Measurements from ENCODE around the gene UNC119B.

UNC119B gene

DNA sequence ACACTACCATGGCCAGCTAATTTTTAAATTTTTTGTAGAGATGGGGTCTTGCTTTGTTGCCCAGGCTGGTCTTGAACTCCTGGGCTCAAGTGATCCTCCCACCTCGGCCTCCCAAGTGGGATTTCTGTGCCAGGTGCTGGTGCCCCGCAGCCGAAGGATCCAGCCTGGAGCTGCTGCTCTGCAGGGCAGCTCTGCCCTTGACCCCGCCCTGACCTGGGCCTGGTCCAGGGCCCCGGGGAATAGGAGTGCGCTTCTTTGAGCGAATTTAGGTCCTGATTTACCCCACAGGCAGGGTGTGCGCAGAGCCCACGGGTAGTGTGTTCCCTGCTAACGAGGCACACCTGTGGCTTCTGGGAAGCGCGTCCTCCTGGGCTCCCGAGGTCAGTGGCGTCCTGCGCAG lies 30.6 kb downstream of the UNC119B start:
- CTCF ChIA-PET, result no interaction called here
- H3K27ac ChIP-seq, result no peak overlapping the region
- POLR2A ChIA-PET (ENCODE audit: low non-redundant PET), result no interaction called here
- DNase-seq (ENCODE audit: low spot score), result no peak
- TF ChIP-seq, protein P1, sequence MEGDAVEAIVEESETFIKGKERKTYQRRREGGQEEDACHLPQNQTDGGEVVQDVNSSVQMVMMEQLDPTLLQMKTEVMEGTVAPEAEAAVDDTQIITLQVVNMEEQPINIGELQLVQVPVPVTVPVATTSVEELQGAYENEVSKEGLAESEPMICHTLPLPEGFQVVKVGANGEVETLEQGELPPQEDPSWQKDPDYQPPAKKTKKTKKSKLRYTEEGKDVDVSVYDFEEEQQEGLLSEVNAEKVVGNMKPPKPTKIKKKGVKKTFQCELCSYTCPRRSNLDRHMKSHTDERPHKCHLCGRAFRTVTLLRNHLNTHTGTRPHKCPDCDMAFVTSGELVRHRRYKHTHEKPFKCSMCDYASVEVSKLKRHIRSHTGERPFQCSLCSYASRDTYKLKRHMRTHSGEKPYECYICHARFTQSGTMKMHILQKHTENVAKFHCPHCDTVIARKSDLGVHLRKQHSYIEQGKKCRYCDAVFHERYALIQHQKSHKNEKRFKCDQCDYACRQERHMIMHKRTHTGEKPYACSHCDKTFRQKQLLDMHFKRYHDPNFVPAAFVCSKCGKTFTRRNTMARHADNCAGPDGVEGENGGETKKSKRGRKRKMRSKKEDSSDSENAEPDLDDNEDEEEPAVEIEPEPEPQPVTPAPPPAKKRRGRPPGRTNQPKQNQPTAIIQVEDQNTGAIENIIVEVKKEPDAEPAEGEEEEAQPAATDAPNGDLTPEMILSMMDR (conservative IDR thresholded peaks at IDR 0.05; ENCODE audit: low read depth), result no peak

DNA sequence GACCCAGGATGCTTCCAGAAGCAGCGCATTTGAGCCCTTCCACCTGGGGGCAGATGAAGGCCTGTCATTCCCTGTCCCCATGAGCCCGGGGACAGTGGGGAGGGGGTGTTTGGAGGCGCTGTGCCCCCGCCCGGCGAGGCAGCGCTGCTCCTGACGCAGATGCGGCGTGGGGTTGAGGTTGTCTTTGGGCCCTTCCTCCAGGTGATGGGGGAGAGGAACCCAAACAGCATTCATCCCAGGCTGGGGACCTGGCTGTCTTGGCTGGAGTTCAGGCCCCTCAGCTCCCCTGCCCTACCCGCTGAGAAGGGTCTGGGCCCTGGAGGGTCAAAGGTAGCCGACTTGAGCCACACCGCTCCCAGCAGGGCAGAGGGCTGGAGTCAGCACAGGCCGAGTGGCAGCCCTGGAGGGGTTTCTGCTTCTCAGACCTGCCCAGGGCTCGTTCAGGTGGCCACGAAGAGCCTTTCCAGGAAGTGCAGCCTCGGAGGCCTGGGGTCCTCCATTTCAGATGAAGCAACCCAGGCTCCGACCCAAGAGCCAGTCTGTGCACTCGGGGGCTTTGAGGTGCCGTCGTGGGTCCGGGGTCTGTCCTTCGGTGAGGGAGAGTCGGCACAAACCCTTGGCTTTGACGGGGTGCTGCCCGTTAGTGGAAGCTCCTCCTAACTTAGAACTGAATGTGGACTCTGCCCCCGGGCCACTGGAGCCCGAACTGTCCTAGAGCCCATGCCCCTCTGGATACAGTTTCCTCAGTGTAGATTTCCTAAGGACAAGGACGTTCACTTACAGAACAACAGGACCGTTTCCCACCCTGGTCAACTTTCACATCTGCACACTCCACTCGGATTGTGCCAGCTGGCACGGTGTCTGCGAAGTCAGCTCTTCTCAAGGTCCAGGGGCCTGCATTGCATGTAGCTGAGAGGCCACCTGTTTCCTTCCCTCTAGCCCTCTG lies 31.5 kb downstream of the UNC119B start:
- ChIA-PET CTCF (no interaction called here), POLR2A (ENCODE audit: low non-redundant PET) (no interaction called here)

GRCh38 chr12:120744922-120745493 lies 34.8 kb downstream of the UNC119B start:
- TF ChIP-seq, protein P1 (conservative IDR thresholded peaks at IDR 0.05; ENCODE audit: low read depth), result no peak
- POLR2A ChIA-PET (ENCODE audit: low non-redundant PET), result no interaction called here
- no peak for DNase-seq (ENCODE audit: low spot score)
- H3K27ac ChIP-seq, result no peak overlapping the region
- CTCF ChIA-PET, result interaction anchor here (0.6 kb wide), 2 partner anchors 17 to 219 kb away, joined by 3 to 4 read pairs; no protein-coding TSS in a partner anchor

More for the DNA sequence above, 31.5 kb downstream of the UNC119B start:
- no peak for DNase-seq (ENCODE audit: low spot score)
- TF ChIP-seq, protein P1 (conservative IDR thresholded peaks at IDR 0.05; ENCODE audit: low read depth), result no peak
- no peak overlapping the region for H3K27ac ChIP-seq

DNA sequence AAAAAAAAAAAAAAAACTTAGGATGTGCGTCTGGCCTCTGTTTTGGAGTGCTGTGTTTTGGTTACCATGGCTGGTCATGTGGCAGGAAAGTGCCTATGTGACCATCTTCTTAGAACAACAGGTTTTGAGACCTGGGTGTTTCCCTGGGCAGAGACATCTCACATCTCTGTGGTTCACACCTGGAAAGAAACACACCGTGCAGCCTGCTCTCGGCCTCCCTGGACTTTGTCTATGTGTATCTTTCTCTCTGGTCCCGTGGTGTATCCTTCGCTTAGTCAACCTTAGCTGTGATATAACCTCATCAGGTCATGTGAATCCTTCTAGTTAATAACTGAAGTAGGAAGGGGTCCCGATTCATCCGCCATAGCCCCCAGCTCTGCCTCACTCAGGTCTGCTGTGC lies 38.0 kb downstream of the UNC119B start:
- POLR2A ChIA-PET (ENCODE audit: low non-redundant PET), result interaction anchor here (0.6 kb wide), 1 partner anchor 652 kb away, joined by 6 read pairs; no protein-coding TSS in a partner anchor
- TF ChIP-seq, protein P1 (conservative IDR thresholded peaks at IDR 0.05; ENCODE audit: low read depth), result no peak
- no peak overlapping the region for H3K27ac ChIP-seq
- CTCF ChIA-PET, result interaction anchor here (0.6 kb wide), 1 partner anchor 157 kb away, joined by 6 read pairs; no protein-coding TSS in a partner anchor
- DNase-seq (ENCODE audit: low spot score), result no peak

GRCh38 chr12:120749256-120749655 lies 39.0 kb downstream of the UNC119B start:
- POLR2A ChIA-PET (ENCODE audit: low non-redundant PET), result no interaction called here
- TF ChIP-seq, protein P1 (conservative IDR thresholded peaks at IDR 0.05; ENCODE audit: low read depth), result no peak
- no peak for DNase-seq (ENCODE audit: low spot score)
- CTCF ChIA-PET, result interaction anchor here (0.6 kb wide), 1 partner anchor 166 kb away, joined by 3 read pairs; no protein-coding TSS in a partner anchor
- no peak overlapping the region for H3K27ac ChIP-seq

- TF ChIP-seq, protein P1 (conservative IDR thresholded peaks at IDR 0.05; ENCODE audit: low read depth), result no peak
- DNase-seq (ENCODE audit: low spot score), result no peak
- CTCF ChIA-PET, result no interaction called here
- no peak overlapping the region for H3K27ac ChIP-seq
- POLR2A ChIA-PET (ENCODE audit: low non-redundant PET), result no interaction called here
Observed at GRCh38 chr12:120750806-120751205, 40.5 kb downstream of the UNC119B start.

All from RWPE1 (cell line).